ENCODE data around the gene OTUB1. TPM values are rescaled to one million over a fixed set of nuclear protein-coding genes. Genes with fewer than 3 reads are reported as not detected.

Gene OTUB1
- total and polyA plus RNA-seq, 2 of the 4 experiments (the other 2 are of a cell fraction): 69.0 to 168 TPM

DNA sequence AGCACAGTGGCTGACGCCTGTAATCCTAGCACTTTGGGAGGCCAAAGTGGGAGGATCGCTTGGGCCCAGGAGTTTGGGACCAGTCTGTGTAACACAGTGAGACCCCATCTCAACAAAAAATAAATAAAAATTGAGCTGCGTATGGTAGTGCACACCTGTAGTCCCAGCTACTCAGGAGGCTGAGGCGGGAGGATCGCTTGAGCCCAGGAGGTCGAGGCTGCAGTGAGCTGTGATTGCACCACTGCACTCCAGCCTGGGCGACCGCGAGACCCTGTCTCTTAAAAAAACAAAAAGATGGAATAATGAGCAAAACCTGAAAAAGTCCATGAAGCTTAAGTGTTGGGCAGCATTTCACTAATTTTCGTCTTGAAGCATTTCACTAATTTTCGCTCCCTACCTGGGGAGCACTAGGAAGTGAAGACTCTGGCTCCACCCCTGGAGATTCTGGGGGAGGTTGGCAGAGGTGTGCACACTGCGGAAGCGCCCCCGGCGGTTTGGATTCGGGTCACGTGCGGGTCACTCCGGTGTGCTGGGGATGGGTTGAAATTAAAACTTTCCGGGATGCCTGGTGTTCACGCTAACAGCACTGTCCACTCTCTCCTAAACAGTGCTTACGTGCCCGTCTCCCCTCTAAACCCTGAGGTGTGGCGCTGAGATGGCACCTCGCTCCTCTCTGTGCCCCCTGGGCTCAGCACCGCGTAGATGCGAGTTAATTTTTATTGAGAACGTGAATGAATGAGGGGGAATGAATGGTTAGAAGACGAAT is 48.3 kb upstream of the OTUB1 start:
- Histone ChIP-seq H3K4me1 (ENCODE audit: control insufficient read depth, insufficient read depth, low read length) (no peaks in the 10 kb centered on the region), H3K56ac (ENCODE audit: extremely low read depth, insufficient read depth, low read length) (no peak overlapping the region), H3K4me3 (ENCODE audit: insufficient read depth, low read depth, low read length) (peak overlapping the region; percentile 90), H3K4ac (ENCODE audit: low read depth, low read length) (no peak overlapping the region), H2AK5ac (ENCODE audit: low read depth, low read length) (no peak overlapping the region), H3K9ac (ENCODE audit: low read depth, low read length) (no peak overlapping the region), H3K27me3 (ENCODE audit: control insufficient read depth, insufficient read depth, low read length) (no peaks in the 10 kb centered on the region), H3K14ac (replicated peaks; ENCODE audit: low read depth, low read length) (no peak overlapping the region), H2BK120ac (ENCODE audit: low read depth, low read length) (no peak overlapping the region), H2BK20ac (ENCODE audit: low read depth, low read length) (peak overlapping the region; percentile 37; the same call in 1 of the 2 replicates), H3K4me2 (ENCODE audit: low read depth, low read length) (peak overlapping the region; percentile 84), H3K79me1 (ENCODE audit: low read depth in 1 of 2, low read length in 2 of 2) (peaks cover 20 to 33% of the 10 kb centered on the region in 2 experiments), H2AK9ac (replicated peaks; ENCODE audit: low read depth, low read length, poor library complexity) (peak overlapping the region; percentile 37), H4K5ac (ENCODE audit: low read depth, low read length) (no peak overlapping the region), H4K20me1 (ENCODE audit: insufficient read depth, low read length) (peaks cover 3% of the 10 kb centered on the region; the same call in 1 of the 2 replicates), H4K91ac (ENCODE audit: insufficient read depth, low read depth, low read length) (no peak overlapping the region), H2AFZ (replicated peaks; ENCODE audit: low read length, poor library complexity) (peak overlapping the region; percentile 98), H2BK5ac (ENCODE audit: low read depth, low read length, poor library complexity, severe bottlenecking) (no peak overlapping the region), H3K27ac (ENCODE audit: insufficient read depth, low read length) (no peak overlapping the region; the same call in 1 of the 2 replicates), H2BK15ac (ENCODE audit: low read depth, low read length) (no peak overlapping the region), H3K18ac (ENCODE audit: low read depth, low read length) (no peak overlapping the region), H3K9me3 (ENCODE audit: control insufficient read depth, insufficient read depth, low read length) (no peaks in the 10 kb centered on the region), H3K9me1 (ENCODE audit: insufficient read depth, low read length) (no peaks in the 10 kb centered on the region), H4K8ac (ENCODE audit: low read depth in 2 of 2, low read length in 2 of 2) (peak overlapping the region in 1 of 2 experiments; percentile 6; a peak in 3 of 4 replicates), H3K36me3 (ENCODE audit: control insufficient read depth, insufficient read depth, low read length) (no peaks in the 10 kb centered on the region), H3K23ac (ENCODE audit: low read depth, low read length) (no peak overlapping the region)
- intact Hi-C loops (cut with micrococcal nuclease): loop anchor here (2.0 kb wide), 1 partner anchor 21 kb away; the partner anchor contains the start of gene RCOR2
- dilution Hi-C loops (cut with HindIII; ENCODE audit: low sequenced_read_pairs, unreplicated experiment): no loop called here
- POLR2A ChIA-PET (ENCODE audit: unreplicated experiment): no interaction called here
- 47% methylated on average over 13 of the region's 30 CpGs; no CpG with 5 or more reads in 1 of the 2 experiments for WGBS, 2 experiments (ENCODE audit: extremely low coverage in 2 of 2, insufficient read length in 1 of 2)
- TF ChIP-seq MAFK (IDR thresholded peaks at IDR 0.05; ENCODE audit: low read depth, low read length): no peak
- no peak for TF ChIP-seq FOS (IDR thresholded peaks at IDR 0.05; ENCODE audit: low read depth, low read length)
- TF ChIP-seq, protein P1, sequence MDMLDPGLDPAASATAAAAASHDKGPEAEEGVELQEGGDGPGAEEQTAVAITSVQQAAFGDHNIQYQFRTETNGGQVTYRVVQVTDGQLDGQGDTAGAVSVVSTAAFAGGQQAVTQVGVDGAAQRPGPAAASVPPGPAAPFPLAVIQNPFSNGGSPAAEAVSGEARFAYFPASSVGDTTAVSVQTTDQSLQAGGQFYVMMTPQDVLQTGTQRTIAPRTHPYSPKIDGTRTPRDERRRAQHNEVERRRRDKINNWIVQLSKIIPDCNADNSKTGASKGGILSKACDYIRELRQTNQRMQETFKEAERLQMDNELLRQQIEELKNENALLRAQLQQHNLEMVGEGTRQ (IDR thresholded peaks at IDR 0.05; ENCODE audit: low read depth, low read length): peak; percentile 57
- TF ChIP-seq BHLHE40 (IDR thresholded peaks at IDR 0.05; ENCODE audit: low read depth, low read length): peak; percentile 53; the same call in 1 of the 2 replicates
- BruUV-seq (replicated peaks): no TSS peak
- DNase-seq (no peak), ATAC-seq (ENCODE audit: low read depth) (no peak)
- in situ Hi-C loops (cut with MboI; ENCODE audit: low sequenced_read_pairs): loop anchor here (25.0 kb wide), 1 partner anchor 451 kb away; the partner anchor contains the start of gene PLAAT5
- CTCF ChIA-PET: no interaction called here
